ENCODE results near the gene KRTAP12-1.

DNA sequence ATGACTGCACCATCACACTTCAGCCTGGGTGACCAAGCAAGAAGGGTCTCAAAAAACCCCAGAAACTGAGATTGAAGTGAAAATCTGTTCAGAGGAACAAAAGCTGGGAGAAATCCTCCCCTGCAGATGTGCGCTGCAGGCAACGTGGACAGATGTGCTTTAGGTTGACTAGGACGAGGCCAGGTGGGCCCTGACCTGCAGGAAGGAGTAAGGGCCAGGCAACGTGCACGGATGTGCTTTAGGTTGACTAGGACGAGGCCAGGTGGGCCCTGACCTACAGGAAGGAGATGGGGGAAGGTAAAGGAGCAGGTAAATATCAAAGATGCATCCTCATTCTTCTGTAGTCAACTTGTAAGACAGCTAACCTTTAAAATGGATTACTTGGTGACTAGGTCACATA, 2.5 kb upstream of the KRTAP12-1 start:
- TF ChIP-seq, protein P1, sequence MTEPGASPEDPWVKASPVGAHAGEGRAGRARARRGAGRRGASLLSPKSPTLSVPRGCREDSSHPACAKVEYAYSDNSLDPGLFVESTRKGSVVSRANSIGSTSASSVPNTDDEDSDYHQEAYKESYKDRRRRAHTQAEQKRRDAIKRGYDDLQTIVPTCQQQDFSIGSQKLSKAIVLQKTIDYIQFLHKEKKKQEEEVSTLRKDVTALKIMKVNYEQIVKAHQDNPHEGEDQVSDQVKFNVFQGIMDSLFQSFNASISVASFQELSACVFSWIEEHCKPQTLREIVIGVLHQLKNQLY (CRISPR knock-in tag; IDR thresholded peaks at IDR 0.05): no peak
- TF ChIP-seq ZNF281 (CRISPR knock-in tag; IDR thresholded peaks at IDR 0.05) (no peak), NR1H2 (CRISPR knock-in tag; IDR thresholded peaks at IDR 0.05) (no peak), TEAD4 (CRISPR knock-in tag; IDR thresholded peaks at IDR 0.05) (no peak), ZNF121 (CRISPR knock-in tag; IDR thresholded peaks at IDR 0.05) (no peak), CTCF (IDR thresholded peaks at IDR 0.05) (no peak), PRDM15 (CRISPR knock-in tag; IDR thresholded peaks at IDR 0.05) (no peak), ZNF416 (CRISPR knock-in tag; IDR thresholded peaks at IDR 0.05) (no peak)
